Activated naive CD8-positive, alpha-beta T cell treated with anti-CD3 and anti-CD28 coated beads, Interleukin-2, amount 50 U/mL, for 16 hours (primary cell): Measurements from ENCODE around the gene MARCKSL1.
"Not testable (repeated sequence)": the region's sequence is repeated elsewhere in the genome, so short reads cannot be mapped to it uniquely, and the experiment has no call there.

Experiments used
- DNase-seq: peaks from one replicate; pipeline ENCODE4 v3.0.0-alpha.2; 2020; ENCODE audit warnings: low read depth, low spot score

Gene MARCKSL1

DNA sequence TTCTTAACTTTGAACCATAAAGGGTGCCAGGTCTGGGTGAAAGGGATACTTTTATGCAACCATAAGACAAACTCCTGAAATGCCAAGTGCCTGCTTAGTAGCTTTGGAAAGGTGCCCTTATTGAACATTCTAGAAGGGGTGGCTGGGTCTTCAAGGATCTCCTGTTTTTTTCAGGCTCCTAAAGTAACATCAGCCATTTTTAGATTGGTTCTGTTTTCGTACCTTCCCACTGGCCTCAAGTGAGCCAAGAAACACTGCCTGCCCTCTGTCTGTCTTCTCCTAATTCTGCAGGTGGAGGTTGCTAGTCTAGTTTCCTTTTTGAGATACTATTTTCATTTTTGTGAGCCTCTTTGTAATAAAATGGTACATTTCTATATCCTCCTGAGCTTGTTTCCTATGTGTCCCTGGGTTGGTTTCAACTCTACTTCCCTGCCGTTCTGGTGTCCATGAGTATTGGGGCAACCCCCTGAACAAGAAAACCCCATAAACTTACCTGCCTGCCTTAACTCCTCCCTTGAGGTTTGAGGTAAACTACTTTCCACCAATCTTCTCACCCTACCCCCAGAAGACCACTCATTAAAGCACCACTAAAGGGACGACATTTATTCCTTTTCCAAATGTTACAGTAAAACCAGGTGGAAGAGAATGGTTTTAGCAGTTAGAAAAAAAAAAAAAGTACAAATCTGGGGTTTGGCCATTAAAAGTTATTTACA, 2.6 kb downstream of the MARCKSL1 start:
- DNase-seq = no peak

- no peak for DNase-seq
Observed at GRCh38 chr1:32332290-32333079, 3.5 kb downstream of the MARCKSL1 start.

GRCh38 chr1:32331549-32331948, 4.5 kb downstream of the MARCKSL1 start:
- DNase-seq = no peak

DNA sequence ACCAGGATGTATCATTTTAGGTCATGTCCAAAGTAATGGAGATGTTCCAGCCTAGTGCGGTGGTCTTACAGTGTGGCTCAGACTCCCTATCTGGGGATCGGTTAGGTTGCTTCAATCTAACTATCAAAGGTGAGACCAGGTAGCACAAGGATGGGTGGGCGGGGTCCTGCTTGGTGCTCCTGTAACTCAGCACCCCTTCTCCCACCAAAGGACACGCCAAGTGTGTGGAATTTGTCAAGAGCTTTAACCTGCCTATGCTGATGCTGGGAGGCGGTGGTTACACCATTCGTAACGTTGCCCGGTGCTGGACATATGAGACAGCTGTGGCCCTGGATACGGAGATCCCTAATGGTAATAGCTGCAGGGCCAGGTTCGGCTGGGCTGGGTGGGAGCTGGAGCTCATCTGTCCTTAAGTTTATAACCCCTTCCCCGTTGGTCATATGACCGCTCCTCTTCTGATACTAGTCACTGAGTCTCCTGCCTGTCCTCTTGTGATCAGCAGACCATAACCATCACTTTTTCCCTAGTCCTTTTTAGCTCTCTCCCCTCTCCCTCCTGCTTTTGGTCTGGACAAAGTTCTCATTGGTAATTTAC, 5.4 kb downstream of the MARCKSL1 start:
- no peak for DNase-seq

DNA sequence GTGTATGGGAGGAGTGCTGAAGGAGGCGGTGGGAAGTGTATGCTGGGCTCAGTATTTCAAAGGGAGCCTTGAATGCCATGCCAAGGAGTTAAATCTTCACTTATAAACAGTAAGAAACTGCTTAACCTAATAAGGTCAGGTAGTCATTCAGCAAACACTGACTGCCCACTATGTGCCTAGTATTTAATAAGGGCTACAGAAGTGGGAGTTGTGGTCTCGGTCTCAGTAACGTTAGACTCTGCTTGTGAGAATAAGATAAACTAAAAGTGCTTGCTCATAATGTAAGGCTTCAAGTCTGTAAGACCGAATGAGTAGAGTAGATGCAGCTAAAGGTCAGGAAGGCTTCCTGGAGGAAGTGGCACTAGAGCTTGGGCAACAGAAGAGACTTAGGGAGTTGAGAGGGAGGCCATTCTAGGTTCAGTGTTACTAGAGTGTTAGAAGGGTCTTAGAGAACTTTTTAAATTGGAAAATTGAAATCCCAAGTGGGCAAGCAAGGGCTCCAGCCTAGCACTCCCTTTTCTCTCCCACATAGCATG, 6.0 kb downstream of the MARCKSL1 start:
- DNase-seq = no peak

- no peak for DNase-seq
Observed at GRCh38 chr1:32327204-32327603, 8.8 kb downstream of the MARCKSL1 start.

DNA sequence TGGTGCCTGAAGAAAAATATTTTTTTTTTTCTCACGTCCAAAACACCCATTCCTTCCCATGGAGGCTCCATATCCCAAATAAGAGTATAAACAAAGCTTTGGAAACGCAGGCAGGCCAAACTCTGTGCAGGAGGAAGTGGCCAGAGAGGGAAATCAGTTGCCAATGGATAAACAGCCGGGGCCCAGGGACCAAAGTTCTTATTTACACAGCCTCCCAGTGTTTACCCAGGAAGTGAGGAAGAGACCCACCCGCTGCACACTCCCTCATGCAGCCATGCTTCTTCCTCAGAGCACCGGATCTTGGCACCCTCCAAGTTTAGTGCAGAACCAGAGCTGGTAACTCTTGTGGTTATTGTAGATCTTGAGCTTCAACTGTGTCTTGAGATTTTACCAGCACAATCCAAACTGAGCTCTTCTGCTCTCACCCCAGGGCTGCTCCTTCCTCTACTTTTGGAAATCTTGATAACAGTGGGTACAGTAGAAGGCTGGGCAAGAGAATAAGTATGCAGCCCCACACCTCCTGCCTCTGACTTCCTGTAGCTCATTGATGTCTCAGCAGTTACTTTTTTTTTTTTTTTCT, 14.2 kb downstream of the MARCKSL1 start:
- DNase-seq = no peak

GRCh38 chr1:32318127-32318869, 17.7 kb downstream of the MARCKSL1 start:
- no peak for DNase-seq

DNA sequence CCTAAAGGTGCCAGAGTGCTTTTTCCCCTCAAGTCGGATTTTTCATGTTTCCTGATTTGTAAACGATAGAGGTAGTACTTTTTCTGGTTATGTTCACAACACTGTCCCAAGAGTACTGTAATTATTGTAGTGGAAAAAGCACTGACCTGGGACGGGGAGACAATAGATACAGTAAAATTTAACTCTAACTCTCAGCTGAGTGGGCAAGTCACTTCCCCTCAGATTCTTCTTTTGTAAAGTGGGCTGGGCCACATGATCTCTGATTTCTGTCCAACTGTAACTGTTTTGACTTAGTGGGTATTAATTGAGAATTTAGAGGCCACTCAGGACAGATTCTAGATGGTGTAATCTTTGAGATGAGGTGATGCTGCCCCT, 19.1 kb downstream of the MARCKSL1 start:
- no peak for DNase-seq

GRCh38 chr1:32311709-32312393, 24.2 kb downstream of the MARCKSL1 start:
- no peak for DNase-seq

DNA sequence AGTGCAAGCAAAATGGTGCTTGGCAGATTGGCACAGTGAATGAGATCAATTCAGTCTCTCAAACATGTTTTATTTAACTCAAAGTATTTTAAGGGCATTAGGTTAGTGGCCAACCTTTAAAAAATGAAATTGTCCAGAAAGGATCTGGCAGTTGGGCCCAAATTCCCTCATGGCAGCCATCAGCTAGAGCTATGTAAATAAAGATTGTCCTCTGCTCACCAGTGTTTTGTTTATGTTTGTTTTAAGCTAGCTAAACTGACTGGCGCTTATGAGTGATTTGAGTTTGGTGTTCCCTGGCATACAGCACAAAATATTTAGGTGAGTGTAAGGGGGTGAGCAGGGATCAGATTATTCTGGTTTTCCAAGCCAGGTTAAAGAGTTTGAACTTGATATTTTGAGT, 26.1 kb downstream of the MARCKSL1 start:
- no peak for DNase-seq

DNA sequence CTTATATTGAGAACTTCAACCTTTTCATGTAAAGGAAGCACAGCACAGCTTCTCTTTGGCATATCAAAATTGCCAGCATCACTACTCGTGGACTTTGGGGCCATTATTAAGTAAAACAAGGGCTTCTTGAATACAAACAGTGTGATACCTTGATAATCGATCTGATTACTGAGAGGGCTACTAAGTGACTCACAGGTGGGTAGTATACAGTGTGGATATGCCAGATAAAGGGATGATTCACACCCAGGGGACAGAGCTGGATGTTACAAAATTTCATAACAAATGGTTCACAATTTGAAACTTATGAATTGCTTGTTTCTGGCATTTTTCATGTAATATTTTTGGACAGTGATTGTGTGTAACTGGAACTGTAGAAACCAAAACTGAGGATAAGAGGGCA, 28.7 kb downstream of the MARCKSL1 start:
- no peak for DNase-seq

DNA sequence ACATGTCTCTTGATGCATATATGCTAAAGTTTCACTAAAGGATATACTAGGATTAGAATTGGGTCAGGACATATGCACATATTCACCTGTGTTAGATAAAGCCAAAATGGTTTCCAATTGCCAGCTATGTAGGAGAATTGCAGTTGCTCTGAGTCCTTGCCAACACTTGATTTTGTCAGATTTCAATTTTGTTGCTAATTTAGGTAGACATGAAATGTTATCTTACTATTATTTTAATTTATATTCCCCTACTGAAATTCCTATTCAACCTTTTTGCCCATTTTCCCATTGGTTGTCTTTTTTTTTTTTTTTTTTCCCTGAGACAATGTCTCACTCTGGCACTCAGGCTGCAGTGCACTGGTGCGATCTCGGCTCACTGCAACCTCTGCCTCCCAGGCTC, 30.7 kb downstream of the MARCKSL1 start:
- DNase-seq = no peak

- no peak for DNase-seq
Observed at GRCh38 chr1:32303997-32304622, 31.9 kb downstream of the MARCKSL1 start.

DNA sequence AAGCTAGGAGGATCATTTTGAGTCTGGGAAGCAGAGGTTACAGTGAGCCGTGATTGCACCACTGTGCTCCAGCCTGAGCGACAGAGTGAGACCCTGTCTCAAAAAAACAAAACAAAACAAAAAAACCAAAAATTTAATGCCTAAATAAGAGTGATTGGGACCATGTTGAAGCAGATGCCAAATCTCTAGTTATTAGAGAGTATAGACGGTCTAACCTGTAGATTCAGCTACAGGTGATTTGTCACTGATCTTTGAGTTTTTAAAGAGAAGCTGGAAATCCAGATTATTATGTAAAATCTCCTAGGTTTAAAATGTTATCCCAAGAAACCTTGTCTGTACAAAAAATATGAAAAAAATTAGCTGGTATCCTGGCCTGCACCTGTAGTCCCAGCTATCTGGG, 32.7 kb downstream of the MARCKSL1 start:
- no peak for DNase-seq

- DNase-seq = no peak
Observed at GRCh38 chr1:32299327-32299726, 36.7 kb downstream of the MARCKSL1 start.

GRCh38 chr1:32298211-32298610, 37.8 kb downstream of the MARCKSL1 start:
- DNase-seq = not testable (repeated sequence)

DNA sequence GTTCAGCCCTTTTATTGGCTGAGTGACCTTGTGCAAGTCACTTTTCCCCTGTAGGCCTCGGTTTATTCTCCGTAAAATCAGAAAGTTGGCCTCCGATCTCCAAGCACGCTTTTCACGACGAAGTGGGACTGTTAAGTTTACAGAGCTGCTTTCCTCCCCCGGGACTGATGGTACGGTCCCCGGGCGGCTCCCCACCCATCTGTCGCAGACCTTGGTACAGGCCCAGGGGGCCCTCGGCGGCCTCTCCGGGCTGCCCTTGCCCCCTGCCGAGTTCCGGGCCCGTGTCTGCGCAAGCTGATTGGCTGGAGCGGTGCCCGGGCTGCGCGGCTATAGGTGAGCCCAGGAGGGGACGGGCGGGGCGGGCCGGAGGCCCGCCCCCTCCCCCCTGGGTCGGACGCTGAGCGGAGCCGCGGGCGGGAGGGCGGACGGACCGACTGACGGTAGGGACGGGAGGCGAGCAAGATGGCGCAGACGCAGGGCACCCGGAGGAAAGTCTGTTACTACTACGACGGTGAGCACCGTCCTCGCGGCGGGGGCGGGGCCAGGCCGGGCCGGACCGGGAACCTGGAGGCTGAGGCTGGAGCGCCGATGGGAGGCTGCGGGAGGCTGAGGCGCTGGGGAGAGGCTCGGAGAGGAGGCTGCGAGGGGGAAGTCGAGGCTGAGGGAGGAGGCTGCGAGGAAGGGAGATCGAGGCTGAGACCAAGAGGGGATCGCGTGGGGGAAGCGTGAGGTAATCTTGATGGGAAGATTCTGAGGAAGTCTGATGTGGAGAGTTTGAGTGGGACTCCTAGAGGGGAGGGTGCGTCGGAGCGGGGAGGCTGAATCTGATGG, 44.1 kb downstream of the MARCKSL1 start, which contains the start of gene HDAC1:
Gene HDAC1, plus strand, starts transcription at position 376 of the 831 bp plus-strand sequence. Its CDS starts 87 bp downstream, at position 463.
- DNase-seq = peak; percentile 91

- no peak for DNase-seq
Observed at GRCh38 chr1:32291145-32291707, 44.8 kb downstream of the MARCKSL1 start.
